Urinary bladder (tissue), 4 donors: ENCODE data around the gene COL26A1. TPM values are rescaled to one million over a fixed set of nuclear protein-coding genes. Genes with fewer than 3 reads are reported as not detected.

Experiments
- DNase-seq: peaks from one replicate; pipeline ENCODE4 v3.0.0-alpha.2; 2015; ENCODE audit errors: extremely low spot score
- H3K27ac ChIP-seq: one replicate; pipeline ENCODE4 v1.5.1; 2013; ENCODE audit warnings: low read depth, mild to moderate bottlenecking, moderate library complexity
- H3K36me3 ChIP-seq: one replicate; pipeline ENCODE4 v1.6.1; 2013; ENCODE audit warnings: mild to moderate bottlenecking, moderate library complexity; ENCODE audit not compliant: insufficient read depth
- H3K4me1 ChIP-seq: one replicate; pipeline ENCODE4 v1.6.1; 2013; ENCODE audit warnings: mild to moderate bottlenecking, moderate library complexity; ENCODE audit not compliant: insufficient read depth
- H3K4me3 ChIP-seq: one replicate; pipeline ENCODE4 v1.5.1; 2013; ENCODE audit warnings: low read depth, low read length
- WGBS: extraction: QIAGEN DNeasy Blood & Tissue Kit; methylation state at CpG from one replicate; pipeline ENCODE4 v1.1.7; 2013; 5-methylcytosine and 5-hydroxymethylcytosine counted together
- polyA plus RNA-seq: library from polyadenylated mRNA; stranded (reverse); fragments of 200-250 nt; gene quantifications from one replicate; pipeline ENCODE4 v1.2.3, GENCODE V29; 2013
- total RNA-seq: library from RNA; depleted of rRNA; stranded (reverse); fragments of >200 nt; gene quantifications from one replicate; pipeline ENCODE4 v1.2.3, GENCODE V29; 2014
- donor health status: healthy with polysubstance abuse.
- donor health status: healthy.

Gene COL26A1
- total and polyA plus RNA-seq, 2 donors, result 0.06 to 2.9 TPM

DNA sequence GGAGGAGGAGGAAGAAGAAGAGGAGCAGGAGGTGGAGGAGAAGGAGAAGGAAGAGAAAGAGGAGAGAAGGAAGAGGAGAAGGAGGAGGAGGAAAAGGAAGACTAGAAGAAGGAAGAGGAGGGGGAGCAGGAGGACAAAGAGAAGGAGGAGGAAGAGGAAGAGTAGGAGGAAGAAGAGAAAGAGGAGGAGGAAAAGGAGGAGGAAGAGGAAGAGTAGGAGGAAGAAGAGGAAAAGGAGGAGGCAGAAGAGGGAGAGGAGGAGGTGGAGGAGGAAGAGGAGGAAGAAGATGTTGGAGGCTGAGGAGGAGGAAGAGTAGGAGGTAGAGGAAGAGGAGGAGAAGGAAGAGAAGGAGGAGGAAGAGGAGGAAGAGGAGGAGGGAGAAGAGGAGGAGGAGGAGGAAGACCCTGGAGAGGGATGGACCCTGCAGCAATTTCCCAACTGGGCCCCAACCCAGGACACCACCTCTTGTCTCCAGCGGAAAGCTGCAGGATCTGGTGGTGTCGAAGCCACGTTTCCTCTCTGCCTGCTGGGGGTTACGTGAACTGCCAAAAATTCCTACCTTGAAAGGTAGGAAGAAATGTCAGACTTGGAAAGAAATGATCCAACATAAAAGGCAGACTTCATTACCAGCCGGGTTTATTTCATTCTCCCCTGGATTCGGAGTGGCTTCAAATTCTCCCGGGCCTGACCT lies 38.9 kb downstream of the COL26A1 start:
- Histone ChIP-seq H3K4me1 (no peaks in the 10 kb centered on the region), H3K36me3 (no peaks in the 10 kb centered on the region), H3K4me3 (no peak overlapping the region), H3K27ac (no peak overlapping the region)
- DNase-seq, result no peak
- 48% methylated on average over 7 of the region's 7 CpGs for WGBS

DNA sequence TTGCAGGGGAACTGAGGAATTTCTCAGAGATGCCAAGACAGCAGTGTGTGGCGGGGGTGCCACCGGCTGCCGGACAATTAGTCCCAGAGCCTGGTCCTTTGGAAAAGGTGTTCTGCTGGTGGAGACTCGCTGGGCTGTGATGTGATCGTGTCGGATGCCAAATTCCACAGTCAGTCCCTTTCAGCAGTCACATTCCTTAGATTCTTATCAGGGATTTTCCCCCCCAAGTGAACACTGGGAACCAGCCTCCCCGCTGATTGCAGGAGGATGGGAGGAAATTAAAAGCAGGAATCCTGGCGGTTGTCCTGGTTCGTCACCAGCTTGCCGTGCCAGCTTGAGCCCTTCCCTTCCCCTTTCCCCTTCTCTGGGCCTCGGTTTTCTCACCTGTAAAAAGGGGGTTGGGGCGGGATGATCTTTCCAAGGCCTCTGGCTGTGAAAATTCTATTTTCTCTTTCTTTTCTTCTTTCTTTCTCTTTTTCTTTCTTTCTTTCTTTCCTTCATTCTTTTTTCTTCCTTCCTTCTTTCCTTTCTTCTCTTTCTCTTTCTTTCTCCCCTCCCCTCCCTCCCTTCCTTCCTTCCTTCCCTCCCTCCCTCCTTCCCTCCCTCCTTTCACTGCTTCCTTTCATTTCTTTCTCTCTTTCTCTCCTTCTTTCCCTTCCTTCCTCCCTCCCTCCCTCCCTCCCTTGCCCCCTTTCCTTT lies 39.6 kb downstream of the COL26A1 start:
- H3K36me3 ChIP-seq, result no peaks in the 10 kb centered on the region
- WGBS, result 14% methylated on average over 12 of the region's 12 CpGs
- H3K27ac ChIP-seq, result no peak overlapping the region
- DNase-seq, result no peak
- H3K4me1 ChIP-seq, result no peaks in the 10 kb centered on the region
- H3K4me3 ChIP-seq, result no peak overlapping the region

DNA sequence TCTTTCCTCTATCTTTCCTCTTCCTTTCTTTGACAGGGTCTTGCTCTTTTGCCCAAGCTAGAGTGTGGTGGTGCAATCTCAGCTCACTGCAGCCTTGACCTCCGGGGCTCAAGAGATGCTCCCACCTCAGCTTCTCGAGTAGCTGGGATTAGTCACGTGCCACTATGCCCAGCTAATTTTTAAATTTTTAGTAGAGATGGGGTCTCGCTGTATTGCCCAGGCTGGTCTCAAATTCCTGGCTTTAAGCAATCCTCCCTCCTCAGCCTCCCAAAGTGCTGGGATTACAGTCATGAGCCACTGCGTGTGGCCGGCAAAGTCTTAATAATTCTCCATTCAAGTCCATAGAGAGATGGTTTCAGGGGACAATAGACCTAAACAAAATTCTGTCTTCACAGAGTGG lies 40.2 kb downstream of the COL26A1 start:
- Histone ChIP-seq H3K27ac (no peak overlapping the region), H3K4me1 (no peaks in the 10 kb centered on the region), H3K4me3 (no peak overlapping the region), H3K36me3 (no peaks in the 10 kb centered on the region)
- WGBS, result 77% methylated on average over 6 of the region's 6 CpGs
- DNase-seq, result no peak

DNA sequence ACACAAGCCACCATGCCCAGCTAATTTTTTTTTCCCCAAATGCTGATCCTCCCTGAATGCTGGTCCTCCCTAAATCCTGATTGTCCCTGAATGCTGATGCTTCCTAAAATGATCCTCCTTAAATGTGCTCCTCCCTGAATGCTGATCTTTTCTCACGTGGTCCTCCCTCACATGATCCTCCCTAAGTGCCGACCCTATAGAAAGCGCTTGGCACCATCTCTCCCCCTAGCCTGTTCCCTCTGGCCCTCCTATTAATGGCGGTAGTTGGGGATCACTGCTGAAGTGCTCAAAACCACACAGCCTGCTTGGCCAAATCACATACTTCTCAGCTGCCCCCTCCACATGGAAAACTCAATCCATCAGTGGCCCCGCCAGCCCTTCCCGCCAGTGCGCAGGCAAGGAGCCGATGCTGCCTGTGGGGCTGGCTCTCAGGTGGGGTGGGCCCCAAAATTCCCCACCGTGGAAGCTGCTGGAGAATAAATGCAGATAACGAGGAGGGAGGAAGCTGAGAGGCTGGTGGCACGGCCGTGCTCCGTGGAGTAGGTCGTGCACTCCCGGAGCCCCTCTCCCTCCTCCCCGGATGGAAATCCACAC lies 42.9 kb downstream of the COL26A1 start:
- Histone ChIP-seq H3K4me3 (no peak overlapping the region), H3K27ac (no peak overlapping the region), H3K4me1 (no peaks in the 10 kb centered on the region), H3K36me3 (no peaks in the 10 kb centered on the region)
- 74% methylated on average over 16 of the region's 16 CpGs for WGBS
- no peak for DNase-seq

DNA sequence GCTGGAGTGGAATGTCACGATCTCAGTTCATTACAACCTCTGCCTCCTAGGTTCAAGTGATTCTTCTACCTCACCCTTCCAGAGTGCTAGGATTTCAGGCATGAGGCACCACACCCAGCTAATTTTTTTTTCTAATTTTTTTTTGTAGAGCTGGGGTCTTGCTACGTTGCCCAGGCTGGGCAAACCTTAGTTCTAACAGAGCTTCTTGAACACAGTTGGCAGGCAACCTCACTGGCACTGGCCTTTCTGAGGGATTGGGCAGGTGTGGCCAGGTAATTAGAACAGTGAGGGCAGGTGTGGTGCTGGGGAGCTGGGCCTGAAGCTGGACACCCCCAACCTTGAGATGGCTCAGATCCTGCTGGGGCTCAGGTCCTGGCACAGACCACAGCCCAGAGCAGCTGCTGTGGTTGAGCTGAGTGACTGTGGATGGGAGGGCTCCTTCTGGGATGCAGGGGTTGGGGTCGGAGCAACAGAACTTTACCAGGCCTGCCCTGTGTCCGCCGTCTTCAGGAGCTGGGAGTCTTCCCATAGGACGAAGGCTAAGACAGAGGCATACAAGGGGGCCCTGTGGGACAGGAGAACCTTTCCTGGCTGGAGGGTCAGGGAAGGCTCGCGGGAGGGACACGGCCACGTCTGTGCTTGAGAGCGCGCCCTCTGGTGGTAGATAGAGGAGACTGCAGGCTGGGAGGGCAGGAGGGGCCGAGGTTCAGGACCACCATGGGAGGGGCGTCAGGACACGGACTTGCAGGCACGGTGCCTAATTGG lies 48.2 kb downstream of the COL26A1 start:
- 18% methylated on average over 16 of the region's 16 CpGs for WGBS
- H3K36me3 ChIP-seq, result no peaks in the 10 kb centered on the region
- no peaks in the 10 kb centered on the region for H3K4me1 ChIP-seq
- DNase-seq, result no peak
- no peak overlapping the region for H3K4me3 ChIP-seq
- H3K27ac ChIP-seq, result no peak overlapping the region

DNA sequence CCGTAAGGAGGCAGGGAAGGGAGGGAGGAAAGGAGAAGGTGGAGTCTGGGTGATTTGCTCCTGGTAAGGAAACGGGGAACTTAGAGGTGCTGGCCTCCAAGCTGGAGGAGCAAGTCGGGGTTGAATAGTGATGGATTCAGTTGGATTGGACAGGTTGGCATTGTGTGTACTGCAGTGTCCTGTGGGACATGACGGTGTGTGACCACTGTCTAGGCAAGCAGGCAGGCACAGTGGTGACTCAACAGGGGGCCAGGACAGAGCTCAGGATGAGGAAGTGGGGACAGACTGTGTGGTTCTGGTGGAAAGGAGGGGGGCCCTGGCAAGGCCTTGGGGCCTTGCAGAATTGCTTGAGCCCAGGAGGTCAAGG lies 48.8 kb downstream of the COL26A1 start:
- no peak for DNase-seq
- 41% methylated on average over 4 of the region's 4 CpGs for WGBS
- no peaks in the 10 kb centered on the region for H3K4me1 ChIP-seq
- no peaks in the 10 kb centered on the region for H3K36me3 ChIP-seq
- no peak overlapping the region for H3K4me3 ChIP-seq
- H3K27ac ChIP-seq, result no peak overlapping the region

DNA sequence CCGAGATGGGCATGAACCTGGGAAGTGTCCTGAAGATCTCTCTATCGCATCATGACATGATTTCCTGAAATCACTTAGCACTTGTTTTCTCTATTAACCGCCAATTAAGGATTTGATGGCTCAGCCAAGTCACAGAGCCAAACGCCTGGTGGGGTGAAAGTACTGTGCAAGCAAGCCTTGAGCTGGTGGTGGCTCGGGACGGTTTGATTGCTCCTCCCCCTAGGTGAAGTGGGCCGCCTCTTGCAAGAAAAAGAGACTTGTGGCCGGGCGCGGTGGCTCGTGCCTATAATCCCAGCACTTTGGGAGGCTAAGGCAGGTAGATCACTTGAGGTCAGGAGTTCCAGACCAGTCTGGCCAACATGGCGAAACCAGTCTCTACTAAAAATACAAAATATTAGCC lies 50.3 kb downstream of the COL26A1 start:
- H3K36me3 ChIP-seq, result no peaks in the 10 kb centered on the region
- 77% methylated on average over 12 of the region's 12 CpGs for WGBS
- no peak overlapping the region for H3K27ac ChIP-seq
- no peak for DNase-seq
- H3K4me1 ChIP-seq, result no peaks in the 10 kb centered on the region
- H3K4me3 ChIP-seq, result no peak overlapping the region

DNA sequence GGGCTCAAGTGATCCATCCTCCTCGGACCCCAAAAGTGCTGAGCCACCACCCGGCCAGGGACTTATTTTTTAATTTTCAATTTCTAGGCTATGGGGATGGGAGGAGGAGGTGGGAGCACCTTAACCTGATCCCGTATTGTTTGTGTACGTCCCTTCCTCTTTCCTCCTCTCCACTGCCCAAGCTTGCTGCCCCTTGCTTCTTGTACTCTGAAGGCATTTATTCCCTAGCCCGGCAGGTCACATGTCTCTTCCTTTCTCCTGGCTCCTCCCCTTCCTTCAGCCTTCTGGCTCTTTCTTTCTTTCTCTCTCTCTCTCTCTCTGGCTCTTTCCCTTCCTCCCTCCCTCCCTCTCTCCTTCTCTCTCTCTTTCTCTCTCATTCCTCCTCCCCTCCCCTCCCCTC lies 56.0 kb downstream of the COL26A1 start:
- Histone ChIP-seq H3K4me3 (no peak overlapping the region), H3K4me1 (no peaks in the 10 kb centered on the region), H3K27ac (no peak overlapping the region), H3K36me3 (no peaks in the 10 kb centered on the region)
- WGBS, result 61% methylated on average over 5 of the region's 5 CpGs
- no peak for DNase-seq

DNA sequence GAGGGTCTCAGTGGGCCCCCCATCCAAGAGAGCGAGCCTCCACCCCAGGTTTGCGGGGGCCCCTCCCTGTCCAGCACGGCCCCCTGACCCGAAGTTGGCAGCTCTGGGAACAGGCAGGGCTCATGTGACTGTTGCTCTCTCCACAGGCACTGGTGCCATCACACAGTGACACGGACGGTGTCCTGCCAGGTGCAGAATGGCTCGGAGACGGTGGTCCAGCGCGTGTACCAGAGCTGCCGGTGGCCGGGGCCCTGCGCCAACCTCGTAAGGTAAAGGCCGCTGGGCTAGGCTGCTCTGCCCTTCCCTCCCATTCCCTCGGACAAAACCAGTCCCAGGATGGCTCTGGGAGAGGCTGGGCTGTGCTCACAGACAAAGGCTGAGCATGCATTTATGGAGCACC lies 57.2 kb downstream of the COL26A1 start:
- DNase-seq, result no peak
- H3K36me3 ChIP-seq, result no peaks in the 10 kb centered on the region
- H3K27ac ChIP-seq, result no peak overlapping the region
- H3K4me3 ChIP-seq, result no peak overlapping the region
- WGBS, result 92% methylated on average over 16 of the region's 16 CpGs
- H3K4me1 ChIP-seq, result no peaks in the 10 kb centered on the region

DNA sequence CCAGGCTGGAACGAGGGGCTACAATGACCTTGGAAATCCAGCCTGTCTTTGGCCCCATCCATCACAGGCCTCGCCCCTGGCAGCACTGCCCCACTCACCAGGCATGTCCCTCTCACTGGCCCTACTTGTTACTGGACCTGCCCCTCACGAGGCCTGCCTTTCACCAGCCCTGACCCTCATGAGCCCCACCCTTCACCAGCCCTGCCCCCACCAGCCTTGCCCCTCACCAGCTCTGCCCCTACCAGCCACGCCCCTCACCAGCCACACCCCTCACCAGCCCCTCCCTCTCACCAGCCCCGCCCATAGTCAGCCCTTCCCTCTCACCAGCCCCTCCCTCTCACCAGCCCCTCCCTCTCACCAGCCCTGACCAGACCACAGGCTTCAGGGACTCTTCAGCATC lies 57.8 kb downstream of the COL26A1 start:
- 66% methylated on average over 5 of the region's 5 CpGs for whole genome bisulfite sequencing
- no peak for DNase-seq
- Histone ChIP-seq H3K27ac (no peak overlapping the region), H3K36me3 (no peaks in the 10 kb centered on the region), H3K4me3 (no peak overlapping the region), H3K4me1 (no peaks in the 10 kb centered on the region)

DNA sequence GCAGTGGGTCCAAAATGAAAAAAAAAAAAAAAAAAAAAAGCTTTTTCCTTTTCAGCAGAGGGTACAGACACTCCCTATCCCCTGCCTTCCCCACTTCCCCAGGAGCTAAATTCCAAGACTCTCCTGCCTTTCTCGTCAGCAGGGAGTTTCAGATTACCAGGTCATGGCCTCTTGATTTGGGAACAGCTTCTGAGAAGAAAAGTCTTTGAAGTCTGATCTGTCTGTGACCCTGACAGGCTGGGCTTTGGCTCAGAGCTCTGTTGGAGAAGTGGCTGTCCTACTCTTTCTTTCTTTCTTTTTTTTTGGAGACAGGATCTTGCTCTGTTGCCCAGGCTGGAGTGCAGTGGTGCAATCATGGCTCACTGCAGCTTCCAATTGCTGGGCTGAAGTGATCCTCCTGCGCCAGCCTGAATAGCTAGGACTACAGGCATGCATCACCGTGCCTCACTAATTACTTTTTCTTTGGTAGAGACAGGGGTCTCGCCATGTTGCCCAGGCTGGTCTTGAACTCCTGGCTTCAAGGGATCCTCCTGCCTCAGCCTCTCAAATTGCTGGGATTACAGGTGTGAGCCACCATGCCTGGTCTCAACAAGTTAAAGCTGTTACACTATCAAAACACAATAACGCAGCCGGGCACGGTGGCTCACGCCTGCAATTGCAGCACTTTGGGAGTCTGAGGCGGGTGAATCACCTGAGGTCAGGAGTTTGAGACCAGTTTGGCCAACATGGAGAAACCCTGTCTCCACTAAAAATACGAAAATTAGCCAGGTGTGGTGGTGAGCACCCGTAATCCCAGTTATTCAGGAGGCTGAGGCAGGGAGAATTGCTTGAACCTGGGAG lies 59.9 kb downstream of the COL26A1 start:
- 86% methylated on average over 11 of the region's 11 CpGs for WGBS
- no peaks in the 10 kb centered on the region for H3K36me3 ChIP-seq

DNA sequence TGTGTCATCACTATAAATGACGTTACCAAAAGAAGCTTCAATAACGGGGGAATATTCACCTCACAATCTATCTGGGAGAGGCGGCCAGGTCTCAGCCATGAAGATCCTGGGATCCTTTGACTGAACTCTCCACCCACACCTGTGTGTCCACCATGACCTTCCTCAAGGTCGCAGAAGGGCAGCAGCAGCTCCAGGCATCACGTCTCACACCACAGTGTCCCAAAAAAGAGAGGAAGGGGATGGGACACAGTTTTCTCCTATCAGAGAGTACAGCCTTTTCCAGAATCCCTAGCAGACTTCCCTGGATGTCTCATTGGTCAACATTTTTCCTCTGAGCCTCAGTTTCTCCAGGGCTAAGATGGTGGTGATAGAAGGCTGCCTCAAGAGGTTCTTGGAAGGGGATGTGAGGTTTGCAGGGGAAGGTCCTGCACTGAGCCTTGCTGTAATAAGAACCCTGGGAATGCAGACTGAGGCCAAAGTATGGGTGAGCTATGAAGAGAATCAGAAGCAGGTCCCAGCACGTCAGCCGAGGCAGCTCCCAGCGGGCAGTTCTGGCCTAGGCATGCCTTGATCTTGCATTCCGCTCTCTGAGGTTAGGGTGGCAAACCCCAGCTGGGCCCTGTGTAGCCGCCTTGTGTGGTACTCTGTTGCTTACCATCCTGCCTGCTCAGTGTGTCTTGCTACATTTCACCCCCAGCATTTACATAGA lies 63.8 kb downstream of the COL26A1 start:
- no peak for DNase-seq
- Histone ChIP-seq H3K27ac (no peak overlapping the region), H3K4me1 (no peaks in the 10 kb centered on the region), H3K4me3 (no peak overlapping the region), H3K36me3 (no peaks in the 10 kb centered on the region)
- WGBS, result 80% methylated on average over 10 of the region's 10 CpGs

More for the DNA sequence above, 59.9 kb downstream of the COL26A1 start:
- Histone ChIP-seq H3K4me1 (no peaks in the 10 kb centered on the region), H3K27ac (no peak overlapping the region), H3K4me3 (no peak overlapping the region)
- DNase-seq, result no peak
